Natural killer cell treated with Interleukin-12 subunit alpha and Interleukin-12 subunit beta and Interleukin-15 and Interleukin-18, amount 100 ng/mL, for 72 hours (primary cell): ENCODE measurements around the gene LTF. TPM values are rescaled to one million over a fixed set of nuclear protein-coding genes. Genes with fewer than 3 reads are reported as not detected.

ENCODE experiments used
- ATAC-seq, 2 donors: fragments of 150-1000 bp; cut with Tn5 transposase in 1 of 2; sonication (Bioruptor Pico), chemical (Tn5 transposase) in 1 of 2; 2 replicates each; pipeline ENCODE4 v1.10.0; 2021
- DNase-seq: peaks from one replicate; pipeline ENCODE4 v3.0.0; 2022; ENCODE audit warnings: low spot score
- H3K27ac Mint-ChIP-seq, 2 donors: 1 replicate in 1 of 2; 2 replicates in 1 of 2; pipeline ENCODE4 v1.8.0; 2022; ENCODE audit warnings: mixed read lengths in 2 of 2, mild to moderate bottlenecking in 1 of 2, moderate library complexity in 1 of 2
- H3K27me3 Mint-ChIP-seq, 2 donors: 1 replicate in 1 of 2; 2 replicates in 1 of 2; pipeline ENCODE4 v1.8.0; 2022; ENCODE audit warnings: mixed read lengths in 2 of 2
- H3K36me3 Mint-ChIP-seq: one replicate; pipeline ENCODE4 v1.8.0; 2022; ENCODE audit warnings: mixed read lengths
- H3K4me1 Mint-ChIP-seq, 2 donors: 1 replicate in 1 of 2; 2 replicates in 1 of 2; pipeline ENCODE4 v1.8.0; 2022; ENCODE audit warnings: low read depth in 2 of 2, mixed read lengths in 2 of 2, mild to moderate bottlenecking in 1 of 2
- H3K4me3 Mint-ChIP-seq: one replicate; pipeline ENCODE4 v1.8.0; 2022; ENCODE audit warnings: mixed read lengths
- H3K9me3 Mint-ChIP-seq: 2 replicates; pipeline ENCODE4 v1.8.0; 2022; ENCODE audit warnings: mixed read lengths
- total RNA-seq, 2 donors: library from RNA; stranded (reverse); gene quantifications; one replicate each; pipeline ENCODE4 v1.2.3, GENCODE V29; 2022

LTF gene
- total RNA-seq, 2 donors from 2014 or later = 0.20 TPM; not detected in 1

DNA sequence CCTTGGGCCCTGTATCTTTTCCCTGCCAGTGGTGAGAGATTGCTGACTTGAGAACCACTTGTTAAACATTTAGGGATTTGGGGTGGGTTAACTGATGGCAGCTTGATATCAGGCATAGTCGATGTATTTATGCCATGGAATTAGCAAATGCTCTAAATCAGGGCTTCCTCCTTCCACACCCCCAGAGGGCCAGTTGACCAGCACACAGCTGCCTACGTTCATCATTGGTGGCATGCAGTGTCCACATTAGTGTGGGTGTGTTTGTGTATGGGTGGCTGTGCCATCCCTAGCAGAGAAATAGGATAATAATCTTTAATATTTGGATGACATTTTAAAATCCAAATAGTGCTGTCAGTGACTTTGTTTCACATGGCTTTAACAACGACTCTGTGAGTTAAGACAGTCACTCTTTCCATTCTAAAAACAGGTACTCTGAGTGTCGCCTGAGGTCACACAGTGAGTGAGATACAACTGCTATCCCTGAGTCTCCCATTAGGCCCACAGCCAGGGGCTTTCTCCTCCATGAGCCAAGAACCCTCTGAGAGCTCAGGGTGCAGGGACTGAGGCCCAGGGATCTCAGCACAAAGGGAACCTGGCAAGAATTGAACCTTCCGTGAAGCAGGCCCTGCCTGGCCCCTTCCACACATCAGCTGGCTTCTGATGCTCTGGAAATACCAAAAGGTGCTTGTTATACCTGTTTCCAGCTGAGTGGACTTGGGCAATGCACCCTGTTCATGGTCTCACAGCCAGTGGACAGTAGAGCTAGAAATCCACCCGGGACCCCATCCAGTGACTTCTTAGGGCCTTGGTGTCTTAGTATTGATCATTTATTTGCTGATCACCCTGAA, 4.3 kb upstream of the LTF start:
- no peaks in the 10 kb centered on the region for H3K4me1 Mint-ChIP-seq
- H3K36me3 Mint-ChIP-seq = no peaks in the 10 kb centered on the region
- no peaks in the 10 kb centered on the region for H3K9me3 Mint-ChIP-seq
- DNase-seq (no peak), ATAC-seq (no peak)
- no peak overlapping the region for H3K27ac Mint-ChIP-seq
- no peak overlapping the region for H3K4me3 Mint-ChIP-seq
- peaks cover 18 to 28% of the 10 kb centered on the region in 2 donors for H3K27me3 Mint-ChIP-seq

GRCh38 chr3:46467562-46467961, 2.9 kb upstream of the LTF start:
- DNase-seq (no peak), ATAC-seq (no peak)
- H3K9me3 Mint-ChIP-seq = no peaks in the 10 kb centered on the region
- H3K36me3 Mint-ChIP-seq = no peaks in the 10 kb centered on the region
- H3K4me3 Mint-ChIP-seq = no peak overlapping the region
- H3K4me1 Mint-ChIP-seq = no peaks in the 10 kb centered on the region
- H3K27ac Mint-ChIP-seq = no peak overlapping the region
- H3K27me3 Mint-ChIP-seq = peaks cover 18 to 30% of the 10 kb centered on the region in 2 donors

- Mint-ChIP-seq H3K27ac (no peak overlapping the region), H3K9me3 (no peaks in the 10 kb centered on the region), H3K27me3 (peaks cover 24 to 30% of the 10 kb centered on the region in 2 donors), H3K4me3 (no peak overlapping the region), H3K4me1 (no peaks in the 10 kb centered on the region), H3K36me3 (no peaks in the 10 kb centered on the region)
- DNase-seq (no peak), ATAC-seq (no peak)
Measured at GRCh38 chr3:46466871-46467403, 2.2 kb upstream of the LTF start.

DNA sequence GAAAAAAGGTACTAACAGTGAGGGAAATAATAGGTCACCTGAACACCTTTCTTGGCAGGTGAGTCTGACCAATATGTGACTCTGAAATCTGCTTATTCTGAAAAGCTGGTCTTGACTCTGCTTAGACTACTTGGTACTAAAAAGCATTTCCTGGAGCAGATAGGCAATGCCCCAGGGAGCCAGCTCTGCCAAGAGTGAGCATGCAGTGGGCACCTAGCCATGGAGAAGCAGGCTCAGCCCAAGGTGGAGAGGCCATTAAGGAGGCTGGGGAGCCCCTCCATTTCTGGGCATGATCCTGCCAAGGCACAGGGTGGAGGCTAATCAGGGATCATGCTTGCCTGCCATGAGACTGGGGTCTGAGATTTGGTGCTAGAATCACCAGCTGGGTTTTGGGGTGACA, 1.6 kb upstream of the LTF start:
- DNase-seq (no peak), ATAC-seq (no peak)
- Mint-ChIP-seq H3K27ac (no peak overlapping the region), H3K36me3 (no peaks in the 10 kb centered on the region), H3K27me3 (peaks cover 25 to 33% of the 10 kb centered on the region in 2 donors), H3K4me1 (no peaks in the 10 kb centered on the region), H3K9me3 (no peaks in the 10 kb centered on the region), H3K4me3 (no peak overlapping the region)

DNA sequence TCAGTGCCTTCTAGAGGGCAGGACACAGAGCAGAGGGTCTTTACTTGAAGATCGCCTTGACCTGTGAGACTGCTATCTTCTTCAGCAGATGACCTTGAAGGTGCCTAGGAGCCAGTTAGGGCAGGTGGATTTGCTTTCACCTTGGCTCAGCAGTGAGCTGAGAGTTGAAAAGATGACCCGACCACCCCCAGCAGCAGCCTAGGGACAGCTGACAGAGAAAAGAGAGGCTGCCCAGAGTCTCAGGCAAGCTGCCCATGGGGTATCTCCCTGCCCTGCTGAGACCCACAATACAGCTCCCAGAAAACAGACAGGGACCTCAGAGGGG, 453 bp upstream of the LTF start:
- DNase-seq (no peak), ATAC-seq (no peak)
- no peaks in the 10 kb centered on the region for H3K4me1 Mint-ChIP-seq
- no peaks in the 10 kb centered on the region for H3K9me3 Mint-ChIP-seq
- H3K36me3 Mint-ChIP-seq = no peaks in the 10 kb centered on the region
- no peak overlapping the region for H3K4me3 Mint-ChIP-seq
- H3K27ac Mint-ChIP-seq = no peak overlapping the region
- H3K27me3 Mint-ChIP-seq = peaks cover 30 to 32% of the 10 kb centered on the region in 2 donors

GRCh38 chr3:46463868-46464241, 850 bp downstream of the LTF start:
- ATAC-seq (no peak), DNase-seq (no peak)
- H3K36me3 Mint-ChIP-seq = no peaks in the 10 kb centered on the region
- no peak overlapping the region for H3K27ac Mint-ChIP-seq
- H3K9me3 Mint-ChIP-seq = no peaks in the 10 kb centered on the region
- H3K27me3 Mint-ChIP-seq = peaks cover 30 to 42% of the 10 kb centered on the region in 2 donors
- no peaks in the 10 kb centered on the region for H3K4me1 Mint-ChIP-seq
- no peak overlapping the region for H3K4me3 Mint-ChIP-seq

GRCh38 chr3:46463120-46463867, 1.4 kb downstream of the LTF start:
- Mint-ChIP-seq H3K4me1 (no peaks in the 10 kb centered on the region), H3K27ac (no peak overlapping the region), H3K9me3 (no peaks in the 10 kb centered on the region), H3K36me3 (no peaks in the 10 kb centered on the region), H3K4me3 (no peak overlapping the region), H3K27me3 (peaks cover 30 to 42% of the 10 kb centered on the region in 2 donors)
- DNase-seq (no peak), ATAC-seq (peak in 1 of 2 donors; percentile 21)

DNA sequence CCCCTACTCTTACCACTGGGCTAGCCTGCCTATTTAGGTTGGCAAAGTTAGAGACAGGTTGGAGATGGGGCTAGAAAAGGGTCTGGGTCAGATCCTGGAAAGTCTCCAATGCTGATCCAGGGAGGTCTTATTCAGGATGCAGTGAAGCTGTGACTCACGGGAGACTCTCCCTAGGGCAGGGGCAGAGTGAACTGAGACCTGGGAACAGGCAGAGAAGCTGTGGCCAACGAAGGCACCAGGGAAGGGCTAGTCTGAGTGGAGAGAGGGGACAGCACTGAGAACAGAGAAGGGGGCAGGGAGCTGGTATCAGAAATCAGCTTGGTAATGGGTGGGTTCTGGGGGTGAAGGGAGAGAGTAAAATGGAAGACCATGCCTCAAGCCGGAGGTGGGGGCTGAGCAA, 2.2 kb downstream of the LTF start:
- H3K27ac Mint-ChIP-seq = no peak overlapping the region
- DNase-seq = no peak
- no peak for ATAC-seq
- no peaks in the 10 kb centered on the region for H3K9me3 Mint-ChIP-seq
- H3K36me3 Mint-ChIP-seq = no peaks in the 10 kb centered on the region
- H3K27me3 Mint-ChIP-seq = peaks cover 30 to 42% of the 10 kb centered on the region in 2 donors
- no peaks in the 10 kb centered on the region for H3K4me1 Mint-ChIP-seq
- no peak overlapping the region for H3K4me3 Mint-ChIP-seq

DNA sequence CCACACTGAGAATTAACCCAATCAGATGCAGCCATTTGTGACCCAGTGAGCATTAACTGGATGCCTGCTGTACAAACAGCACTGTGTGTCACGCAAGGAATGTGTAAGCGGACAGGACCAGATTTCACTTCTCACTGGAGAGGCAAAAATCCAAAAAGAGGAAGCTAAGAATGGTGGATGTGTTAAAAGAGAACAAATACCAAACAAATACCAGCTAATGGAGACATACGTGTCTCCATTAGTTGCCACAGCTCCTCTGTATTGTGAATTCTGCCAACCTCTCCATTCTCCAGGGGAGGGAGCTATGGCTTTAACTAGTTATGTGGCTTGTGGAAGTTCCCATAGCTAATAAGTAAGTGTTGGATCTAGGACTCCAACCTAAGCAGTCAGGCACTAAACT, 2.6 kb downstream of the LTF start:
- Mint-ChIP-seq H3K36me3 (no peaks in the 10 kb centered on the region), H3K4me1 (no peaks in the 10 kb centered on the region), H3K4me3 (no peak overlapping the region), H3K9me3 (no peaks in the 10 kb centered on the region), H3K27ac (no peak overlapping the region), H3K27me3 (peaks cover 30 to 42% of the 10 kb centered on the region in 2 donors)
- no peak for DNase-seq
- ATAC-seq = no peak

- Mint-ChIP-seq H3K27me3 (peaks cover 26 to 42% of the 10 kb centered on the region in 2 donors), H3K4me1 (no peaks in the 10 kb centered on the region), H3K9me3 (no peaks in the 10 kb centered on the region), H3K27ac (no peak overlapping the region), H3K4me3 (no peak overlapping the region), H3K36me3 (no peaks in the 10 kb centered on the region)
- ATAC-seq = no peak
- no peak for DNase-seq
Measured at GRCh38 chr3:46460051-46460450, 4.7 kb downstream of the LTF start.

- DNase-seq (no peak), ATAC-seq (no peak)
- no peaks in the 10 kb centered on the region for H3K9me3 Mint-ChIP-seq
- no peaks in the 10 kb centered on the region for H3K36me3 Mint-ChIP-seq
- H3K27me3 Mint-ChIP-seq = peaks cover 14 to 33% of the 10 kb centered on the region in 2 donors
- no peaks in the 10 kb centered on the region for H3K4me1 Mint-ChIP-seq
- H3K4me3 Mint-ChIP-seq = no peak overlapping the region
- H3K27ac Mint-ChIP-seq = no peak overlapping the region
Measured at GRCh38 chr3:46456118-46456517, 8.6 kb downstream of the LTF start.

DNA sequence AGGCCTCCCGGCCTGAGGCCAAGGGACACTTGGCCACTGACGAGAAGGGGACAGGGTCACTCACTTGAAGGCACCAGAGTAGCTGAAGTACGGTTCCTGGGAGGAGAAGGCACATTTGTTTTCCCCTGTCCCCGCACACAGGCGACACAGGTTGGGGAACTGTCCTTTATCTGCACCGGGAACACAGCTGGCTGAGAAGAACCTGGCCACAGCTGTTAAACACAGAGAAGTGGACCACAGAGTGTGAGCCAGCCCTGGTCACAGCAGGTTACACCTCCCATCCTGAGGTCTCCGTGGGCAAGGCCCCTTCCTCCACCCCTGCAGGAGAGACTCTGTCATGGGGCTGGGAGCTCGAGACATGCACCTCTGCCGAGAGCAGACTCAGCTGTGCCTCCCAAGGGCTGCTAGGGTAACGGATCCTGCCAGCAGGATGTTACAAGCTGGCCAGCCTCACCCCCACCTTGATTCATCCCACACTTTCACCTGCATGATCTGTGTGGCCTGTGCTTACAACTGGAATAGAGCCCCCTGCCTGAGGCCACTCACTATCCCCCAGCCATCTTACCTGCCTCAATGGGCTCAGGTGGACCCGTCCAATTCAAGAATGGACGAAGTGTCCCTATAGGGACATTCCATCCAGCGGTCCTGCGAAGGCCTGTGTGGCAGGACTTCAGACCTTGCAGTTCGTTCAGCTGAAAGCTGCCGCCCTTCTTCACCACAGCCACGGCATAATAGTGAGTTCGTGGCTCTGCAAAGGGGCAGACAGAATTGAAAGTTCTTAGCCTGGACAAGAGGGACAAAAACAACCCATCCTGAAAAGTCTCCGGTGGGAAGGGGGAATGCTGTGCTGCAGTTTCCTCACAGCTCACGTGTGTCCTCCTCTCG, 9.2 kb downstream of the LTF start:
- ATAC-seq = peak; percentile 47 to 60
- no peaks in the 10 kb centered on the region for H3K9me3 Mint-ChIP-seq
- H3K27me3 Mint-ChIP-seq = peaks cover 17 to 34% of the 10 kb centered on the region in 2 donors
- H3K36me3 Mint-ChIP-seq = no peaks in the 10 kb centered on the region
- H3K27ac Mint-ChIP-seq = no peak overlapping the region
- no peaks in the 10 kb centered on the region for H3K4me1 Mint-ChIP-seq
- no peak overlapping the region for H3K4me3 Mint-ChIP-seq
- no peak for DNase-seq

DNA sequence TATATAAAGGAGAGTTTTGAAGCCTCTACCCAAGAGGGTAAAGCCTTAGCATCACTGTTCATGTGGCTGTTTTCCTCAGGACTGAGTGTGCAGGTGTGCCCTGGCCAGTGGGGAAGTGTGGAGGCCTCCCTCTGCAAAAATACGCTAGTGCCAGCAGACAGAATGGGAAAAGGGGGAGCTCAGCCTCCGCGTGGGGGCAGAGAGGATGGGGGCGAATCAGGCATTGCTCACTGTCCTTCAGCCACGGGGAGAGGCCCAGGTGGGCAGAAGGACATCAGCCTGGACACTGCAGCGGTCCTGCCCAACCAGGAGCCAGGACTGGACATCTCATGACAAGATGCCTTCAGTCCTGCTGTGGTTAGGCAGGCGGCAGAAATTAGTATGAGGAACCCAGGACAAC, 10.1 kb downstream of the LTF start:
- ATAC-seq = peak in 1 of 2 donors; percentile 10
- Mint-ChIP-seq H3K36me3 (no peaks in the 10 kb centered on the region), H3K4me1 (no peaks in the 10 kb centered on the region), H3K27me3 (peaks cover 17 to 26% of the 10 kb centered on the region in 2 donors), H3K4me3 (no peak overlapping the region), H3K27ac (no peak overlapping the region), H3K9me3 (no peaks in the 10 kb centered on the region)
- no peak for DNase-seq
